ENCODE results near the gene RFX7.

- TF ChIP-seq CTCF (IDR thresholded peaks at IDR 0.05) (no peak), POLR2A (IDR thresholded peaks at IDR 0.05) (no peak)
Observed at GRCh38 chr15:56175788-56176187, 67.9 kb downstream of the RFX7 start.
